SU-DHL-6 (cell line): ENCODE results near the gene TMEM204.

Source experiments
- EZH2phosphoT487 ChIP-seq: fragments of 200-600 bp; sonication (generic), shearing (Covaris generic); conservative IDR thresholded peaks from 2 replicates; pipeline ENCODE4 v1.6.1; 2018; ENCODE audit warnings: mild to moderate bottlenecking, antibody characterized with exemption, low read length, moderate library complexity, mixed read lengths
- TF ChIP-seq, protein P1 (sequence below): fragments of 200-600 bp; sonication (generic); IDR thresholded peaks from one replicate; pipeline ENCODE4 v1.5.1; 2017; ENCODE audit warnings: antibody characterized with exemption, mild to moderate bottlenecking, low read length, moderate library complexity; ENCODE audit not compliant: insufficient read depth, poor library complexity, severe bottlenecking

DNA sequence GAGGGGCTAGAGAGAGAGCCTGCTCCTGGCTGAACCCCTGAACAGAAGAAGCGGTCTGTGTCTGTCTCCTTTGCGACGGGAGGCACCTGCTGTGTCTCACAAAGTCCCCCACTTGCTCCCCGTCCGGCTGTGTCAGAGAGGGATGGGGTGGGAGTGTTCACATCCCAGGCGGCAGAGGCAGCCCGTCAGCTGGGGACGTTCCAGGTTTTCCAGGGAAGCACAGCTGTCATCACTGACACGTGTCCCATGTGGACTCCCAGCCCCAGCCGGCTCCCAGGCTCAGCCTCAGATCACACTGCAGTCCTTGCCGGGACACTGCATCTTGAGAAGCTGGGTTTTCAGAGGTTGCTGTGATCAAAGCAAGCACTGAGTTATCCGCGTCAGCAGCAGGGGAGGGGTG is 38.8 kb upstream of the TMEM204 start:
- no peak for TF ChIP-seq EZH2phosphoT487
- TF ChIP-seq, protein P1, sequence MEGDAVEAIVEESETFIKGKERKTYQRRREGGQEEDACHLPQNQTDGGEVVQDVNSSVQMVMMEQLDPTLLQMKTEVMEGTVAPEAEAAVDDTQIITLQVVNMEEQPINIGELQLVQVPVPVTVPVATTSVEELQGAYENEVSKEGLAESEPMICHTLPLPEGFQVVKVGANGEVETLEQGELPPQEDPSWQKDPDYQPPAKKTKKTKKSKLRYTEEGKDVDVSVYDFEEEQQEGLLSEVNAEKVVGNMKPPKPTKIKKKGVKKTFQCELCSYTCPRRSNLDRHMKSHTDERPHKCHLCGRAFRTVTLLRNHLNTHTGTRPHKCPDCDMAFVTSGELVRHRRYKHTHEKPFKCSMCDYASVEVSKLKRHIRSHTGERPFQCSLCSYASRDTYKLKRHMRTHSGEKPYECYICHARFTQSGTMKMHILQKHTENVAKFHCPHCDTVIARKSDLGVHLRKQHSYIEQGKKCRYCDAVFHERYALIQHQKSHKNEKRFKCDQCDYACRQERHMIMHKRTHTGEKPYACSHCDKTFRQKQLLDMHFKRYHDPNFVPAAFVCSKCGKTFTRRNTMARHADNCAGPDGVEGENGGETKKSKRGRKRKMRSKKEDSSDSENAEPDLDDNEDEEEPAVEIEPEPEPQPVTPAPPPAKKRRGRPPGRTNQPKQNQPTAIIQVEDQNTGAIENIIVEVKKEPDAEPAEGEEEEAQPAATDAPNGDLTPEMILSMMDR, result no peak
